NCI-H526 treated with DMSO at 0.1 percent for 48 hours (cell line): ENCODE results near the gene IL10RB.
"Not testable (repeated sequence)": the region's sequence is repeated elsewhere in the genome, so short reads cannot be mapped to it uniquely, and the experiment has no call there.

Experiments used
- DNase-seq: peaks from one replicate; lab custom pipeline; 2025; lab: John Stamatoyannopoulos, UW

IL10RB gene

GRCh38 chr21:33302055-33302454 lies 35.9 kb downstream of the IL10RB start:
- DNase-seq: no peak

- DNase-seq: no peak
Measured at GRCh38 chr21:33302796-33303195, 36.6 kb downstream of the IL10RB start.

- DNase-seq: no peak
Measured at GRCh38 chr21:33305344-33305671, 39.1 kb downstream of the IL10RB start.

- no peak for DNase-seq
Measured at GRCh38 chr21:33305938-33306337, 39.8 kb downstream of the IL10RB start.

- no peak for DNase-seq
Measured at GRCh38 chr21:33308586-33309490, 42.7 kb downstream of the IL10RB start.

- DNase-seq: no peak
Measured at GRCh38 chr21:33309778-33310177, 43.6 kb downstream of the IL10RB start.

- DNase-seq: no peak
Measured at GRCh38 chr21:33312121-33312520, 46.0 kb downstream of the IL10RB start.

GRCh38 chr21:33313183-33313582 lies 47.0 kb downstream of the IL10RB start:
- no peak for DNase-seq

GRCh38 chr21:33313611-33314010 lies 47.4 kb downstream of the IL10RB start:
- DNase-seq: no peak

- DNase-seq: no peak
Measured at GRCh38 chr21:33314111-33314510, 47.9 kb downstream of the IL10RB start.

- DNase-seq: no peak
Measured at GRCh38 chr21:33315946-33316710, 50.0 kb downstream of the IL10RB start.

GRCh38 chr21:33317145-33317544 lies 51.0 kb downstream of the IL10RB start:
- DNase-seq: no peak

- DNase-seq: no peak
Measured at GRCh38 chr21:33317786-33318486, 51.8 kb downstream of the IL10RB start.

- DNase-seq: not testable (repeated sequence)
Measured at GRCh38 chr21:33321005-33321404, 54.8 kb downstream of the IL10RB start.

GRCh38 chr21:33323610-33324009 lies 57.4 kb downstream of the IL10RB start:
- DNase-seq: not testable (repeated sequence)

GRCh38 chr21:33324291-33325221 lies 58.4 kb downstream of the IL10RB start, which contains the start of gene IFNAR1:
Gene IFNAR1 (plus strand): TSS chr21:33324970. CDS start chr21:33325056, 86 bp downstream.
- peak; percentile 96 for DNase-seq

GRCh38 chr21:33325222-33326067 lies 59.3 kb downstream of the IL10RB start:
- peak; percentile 23 for DNase-seq

GRCh38 chr21:33327326-33327725 lies 61.2 kb downstream of the IL10RB start:
- no peak for DNase-seq

GRCh38 chr21:33327792-33328433 lies 61.7 kb downstream of the IL10RB start:
- DNase-seq: no peak

GRCh38 chr21:33330726-33331125 lies 64.6 kb downstream of the IL10RB start:
- no peak for DNase-seq
